ENCODE results near the gene TCTN3.
"Not testable (repeated sequence)": the region's sequence is repeated elsewhere in the genome, so short reads cannot be mapped to it uniquely, and the experiment has no call there.

Gene TCTN3, protein sequence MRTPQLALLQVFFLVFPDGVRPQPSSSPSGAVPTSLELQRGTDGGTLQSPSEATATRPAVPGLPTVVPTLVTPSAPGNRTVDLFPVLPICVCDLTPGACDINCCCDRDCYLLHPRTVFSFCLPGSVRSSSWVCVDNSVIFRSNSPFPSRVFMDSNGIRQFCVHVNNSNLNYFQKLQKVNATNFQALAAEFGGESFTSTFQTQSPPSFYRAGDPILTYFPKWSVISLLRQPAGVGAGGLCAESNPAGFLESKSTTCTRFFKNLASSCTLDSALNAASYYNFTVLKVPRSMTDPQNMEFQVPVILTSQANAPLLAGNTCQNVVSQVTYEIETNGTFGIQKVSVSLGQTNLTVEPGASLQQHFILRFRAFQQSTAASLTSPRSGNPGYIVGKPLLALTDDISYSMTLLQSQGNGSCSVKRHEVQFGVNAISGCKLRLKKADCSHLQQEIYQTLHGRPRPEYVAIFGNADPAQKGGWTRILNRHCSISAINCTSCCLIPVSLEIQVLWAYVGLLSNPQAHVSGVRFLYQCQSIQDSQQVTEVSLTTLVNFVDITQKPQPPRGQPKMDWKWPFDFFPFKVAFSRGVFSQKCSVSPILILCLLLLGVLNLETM

DNA sequence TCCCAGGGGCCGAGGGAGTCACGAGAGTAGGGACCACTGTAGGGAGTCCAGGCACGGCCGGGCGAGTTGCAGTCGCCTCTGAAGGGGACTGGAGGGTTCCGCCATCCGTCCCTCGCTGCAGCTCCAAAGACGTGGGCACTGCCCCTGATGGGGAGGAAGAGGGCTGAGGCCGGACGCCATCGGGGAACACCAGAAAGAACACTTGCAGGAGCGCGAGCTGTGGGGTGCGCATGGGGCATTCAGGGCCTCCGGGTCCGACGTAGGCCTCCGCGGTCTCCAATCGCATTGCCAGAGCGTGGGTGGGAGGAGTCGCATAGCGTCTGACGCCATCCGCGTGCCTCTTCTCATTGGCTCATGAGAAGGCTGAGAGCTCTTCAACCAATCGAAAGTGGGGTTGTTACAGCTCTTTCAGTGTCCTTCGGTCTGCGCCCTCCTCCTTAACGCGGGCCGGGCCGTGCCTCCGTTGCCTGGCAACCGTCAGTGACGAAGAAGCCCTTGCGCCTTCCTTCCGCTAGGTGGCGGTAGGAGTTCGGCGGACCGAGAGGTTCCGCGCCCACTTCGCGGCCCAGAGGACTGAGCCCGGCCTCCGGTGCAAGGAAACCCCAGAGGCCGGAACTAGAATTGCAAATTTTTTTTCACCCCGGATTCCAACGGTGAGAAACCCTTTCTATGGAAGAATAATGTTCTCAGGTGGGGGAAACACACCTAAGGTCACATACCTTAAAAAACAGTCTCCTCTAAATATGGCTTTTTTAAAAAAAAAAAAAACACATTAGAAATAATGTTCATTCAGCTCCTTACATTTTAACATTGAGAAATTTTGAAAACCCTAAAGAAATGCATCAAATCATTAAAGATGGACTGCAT lies at the start of gene TCTN3:
Gene TCTN3, minus strand, starts transcription at position 260 of the 867 bp plus-strand sequence. Its CDS starts 28 bp downstream, at position 232.
- peak; percentile 99 for DNase-seq

DNA sequence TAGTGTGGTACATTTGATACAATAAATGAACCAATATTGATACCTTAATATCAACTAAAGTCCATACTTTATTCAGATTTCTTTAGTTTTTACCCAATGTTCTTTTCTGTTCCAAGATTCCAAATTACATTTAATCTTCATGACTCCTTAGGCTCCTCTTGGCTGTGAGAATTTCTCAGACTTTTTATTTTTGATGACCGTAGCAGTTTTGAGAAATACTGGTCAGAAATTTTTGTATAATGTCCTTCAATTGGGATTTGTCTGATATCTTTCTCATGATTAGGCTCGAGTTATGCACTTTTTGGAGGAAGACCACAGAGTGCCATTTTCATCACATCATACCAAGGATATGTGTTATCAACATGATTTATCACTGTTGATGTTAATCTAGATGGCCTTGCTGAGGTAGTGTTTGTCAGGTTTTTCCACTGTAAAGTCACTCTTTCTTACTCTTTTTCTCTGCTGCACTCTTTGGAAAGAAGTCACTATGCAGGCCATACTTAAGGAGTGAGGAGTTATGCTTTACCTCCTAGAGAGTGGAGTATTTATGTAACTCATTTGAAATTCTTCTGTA lies 49.3 kb upstream of the TCTN3 start:
- no peak for DNase-seq

DNA sequence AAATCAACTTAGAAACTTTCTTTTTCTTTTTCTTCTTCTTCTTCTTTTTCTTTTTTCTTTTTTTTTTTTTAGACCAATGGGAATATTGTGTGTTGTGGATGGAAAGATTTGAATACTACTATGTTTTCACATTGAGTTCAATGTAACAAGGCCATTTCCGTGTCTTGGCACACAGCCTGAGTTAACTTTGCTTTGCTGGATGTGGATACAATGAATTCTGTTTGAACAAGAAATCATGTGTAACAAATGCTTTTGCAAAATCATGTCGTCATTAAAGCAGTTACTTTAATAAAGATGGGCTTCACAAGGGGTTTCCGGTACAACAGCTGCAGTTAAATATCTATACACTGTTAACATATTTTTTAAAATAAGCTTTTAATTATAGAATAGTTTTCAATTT lies 48.8 kb upstream of the TCTN3 start:
- DNase-seq: no peak

DNA sequence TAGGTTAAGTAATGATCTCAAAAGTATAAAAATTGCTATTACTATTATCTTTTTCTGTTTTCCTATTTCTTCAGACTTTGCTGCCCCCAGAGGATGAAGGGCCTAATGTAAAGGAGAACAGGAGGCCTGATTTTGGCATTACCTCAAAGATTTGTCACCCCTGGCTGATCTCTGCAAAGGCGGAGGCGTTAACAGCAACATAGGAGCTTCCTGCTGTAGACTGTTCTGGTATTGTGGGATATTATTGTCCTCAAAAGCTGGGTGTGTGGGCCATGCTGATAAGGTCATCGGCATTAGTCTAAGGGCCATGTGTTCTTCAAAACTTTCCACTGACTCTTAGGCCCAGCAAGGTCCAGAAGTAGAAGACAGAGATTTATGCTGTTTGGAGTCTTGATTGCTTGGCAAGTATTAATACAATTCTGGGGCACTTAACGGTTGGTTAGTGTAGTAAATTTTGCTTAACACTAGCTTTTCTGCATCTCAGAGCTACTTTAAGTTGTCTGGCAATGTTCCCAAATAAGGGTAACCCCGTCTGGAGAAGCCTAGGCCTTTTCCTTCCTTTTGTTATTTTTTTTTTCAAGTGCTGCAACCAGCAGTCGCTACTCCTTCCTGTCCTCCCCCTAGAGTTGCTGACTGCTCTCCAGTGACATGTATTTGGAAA lies 48.2 kb upstream of the TCTN3 start:
- no peak for DNase-seq

DNA sequence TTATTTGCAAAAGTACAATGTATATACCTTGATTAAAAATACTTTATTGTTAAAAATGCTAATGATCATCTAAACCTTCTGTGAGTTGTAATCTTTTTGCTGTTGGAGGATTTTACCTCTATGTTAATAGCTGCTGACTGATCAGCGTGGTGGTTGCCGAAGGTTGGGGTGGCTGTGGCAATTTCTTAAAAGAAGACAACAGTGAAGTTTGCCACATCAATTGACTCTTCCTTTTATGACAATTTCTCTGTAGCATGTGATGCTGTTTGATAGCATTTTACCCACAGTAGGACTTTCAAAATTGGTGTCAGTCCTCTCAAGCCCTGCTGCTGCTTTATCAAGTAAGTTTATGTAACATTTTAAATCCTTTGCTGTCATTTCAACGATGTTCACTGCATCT lies 45.3 kb upstream of the TCTN3 start:
- DNase-seq: peak; percentile 38

DNA sequence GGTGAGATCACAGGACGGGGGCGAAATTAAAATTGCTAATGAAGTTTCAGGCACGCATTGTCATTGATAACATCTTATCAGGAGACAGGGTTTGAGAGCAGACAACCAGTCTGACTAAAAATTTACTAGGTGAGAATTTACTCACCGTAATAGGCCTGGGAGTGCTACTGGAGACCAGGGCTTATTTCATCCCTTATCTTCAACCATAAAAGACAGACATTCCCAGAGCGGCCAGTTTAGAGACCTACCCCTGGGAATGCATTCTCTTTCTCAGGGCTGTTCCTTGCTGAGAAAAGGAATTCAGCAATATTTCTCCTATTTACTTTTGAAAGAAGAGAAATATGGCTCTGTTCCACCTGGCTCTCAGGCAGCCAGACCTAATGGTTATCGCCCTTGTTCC lies 39.2 kb upstream of the TCTN3 start:
- not testable (repeated sequence) for DNase-seq

DNA sequence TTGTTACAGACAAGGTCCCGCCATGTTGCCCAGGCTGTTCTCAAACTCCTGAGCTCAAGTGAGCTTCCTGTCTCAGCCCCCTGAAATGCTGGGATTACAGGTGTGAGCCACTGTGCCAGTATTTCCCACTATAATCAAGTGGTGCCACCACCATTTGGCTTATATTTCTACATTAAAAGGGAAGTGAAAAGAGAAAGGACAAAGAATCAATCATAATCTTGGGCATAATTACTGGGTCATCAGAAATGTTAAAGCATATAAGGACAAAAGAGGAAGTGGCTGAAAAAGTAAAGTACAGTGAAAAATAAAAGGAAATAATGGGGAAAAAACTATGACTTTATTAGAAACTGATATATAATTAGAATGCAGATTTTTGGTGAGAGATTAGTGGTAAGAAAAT lies 36.5 kb upstream of the TCTN3 start:
- DNase-seq: no peak

DNA sequence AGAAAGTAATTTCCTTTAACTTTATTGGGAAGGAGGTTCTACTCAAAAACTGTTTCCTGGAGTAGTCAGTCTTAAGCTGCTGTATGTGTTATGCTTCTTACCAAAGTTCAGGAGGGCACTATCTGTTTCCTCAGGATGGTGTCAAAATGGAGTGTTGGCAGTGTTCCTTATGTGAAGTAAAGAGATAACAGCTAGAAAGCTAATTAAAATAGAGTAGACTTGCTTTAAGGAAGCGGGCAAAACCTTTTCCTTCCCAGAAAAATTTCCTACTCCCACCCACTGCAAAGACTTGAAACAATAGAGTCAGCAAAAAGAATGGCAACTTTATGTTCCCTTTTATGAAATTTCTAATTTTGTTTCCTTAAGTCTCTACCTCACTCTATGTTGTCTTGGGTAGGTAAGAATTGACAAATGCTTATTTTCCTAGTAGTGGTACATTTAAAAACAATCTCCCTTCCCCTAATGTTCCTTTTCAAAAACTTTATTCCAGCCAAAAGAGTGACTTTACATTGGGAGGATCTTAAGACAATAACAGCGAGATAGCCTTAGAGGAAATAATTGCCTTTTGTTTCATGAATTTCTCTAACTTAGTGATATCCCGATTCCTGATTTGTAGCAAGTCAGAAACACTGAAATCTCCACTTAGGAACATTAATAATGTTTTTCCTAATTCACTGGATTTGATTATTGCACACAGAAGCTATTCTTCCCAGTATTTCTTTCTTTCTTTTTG lies 35.8 kb upstream of the TCTN3 start:
- DNase-seq: no peak

DNA sequence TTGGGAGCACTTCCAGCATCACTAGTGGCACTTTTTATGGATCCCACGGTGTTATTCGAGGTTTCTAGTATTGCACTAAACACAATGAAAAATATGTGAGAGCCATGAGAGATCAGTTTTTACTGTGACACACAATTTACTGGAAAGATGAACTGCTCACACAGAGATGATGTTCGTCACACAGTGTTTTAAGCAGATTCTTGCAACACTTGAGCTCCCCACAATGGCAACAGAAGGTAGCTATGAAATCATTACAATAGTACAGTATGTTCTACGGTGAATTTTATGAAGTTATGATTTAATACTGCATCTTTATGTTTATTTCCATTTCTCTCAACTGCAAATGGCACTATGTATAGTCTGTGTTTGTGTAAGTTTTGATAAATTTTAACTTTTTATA lies 34.8 kb upstream of the TCTN3 start:
- DNase-seq: no peak

DNA sequence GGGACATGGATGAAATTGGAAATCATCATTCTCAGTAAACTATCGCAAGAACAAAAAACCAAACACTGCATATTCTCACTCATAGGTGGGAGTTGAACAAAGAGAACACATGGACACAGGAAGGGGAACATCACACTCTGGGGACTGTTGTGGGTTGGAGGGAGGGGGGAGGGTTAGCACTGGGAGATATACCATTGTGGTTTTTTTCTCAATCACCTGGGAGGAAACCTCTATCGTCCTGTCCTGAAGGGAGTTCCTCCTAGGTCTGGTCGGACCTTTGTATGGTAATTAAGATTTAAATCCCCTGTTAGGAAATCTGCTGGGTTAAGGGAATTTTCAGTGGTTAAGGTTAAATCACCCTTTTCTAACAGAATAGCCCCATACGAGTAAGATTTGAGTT lies 28.8 kb upstream of the TCTN3 start:
- not testable (repeated sequence) for DNase-seq

DNA sequence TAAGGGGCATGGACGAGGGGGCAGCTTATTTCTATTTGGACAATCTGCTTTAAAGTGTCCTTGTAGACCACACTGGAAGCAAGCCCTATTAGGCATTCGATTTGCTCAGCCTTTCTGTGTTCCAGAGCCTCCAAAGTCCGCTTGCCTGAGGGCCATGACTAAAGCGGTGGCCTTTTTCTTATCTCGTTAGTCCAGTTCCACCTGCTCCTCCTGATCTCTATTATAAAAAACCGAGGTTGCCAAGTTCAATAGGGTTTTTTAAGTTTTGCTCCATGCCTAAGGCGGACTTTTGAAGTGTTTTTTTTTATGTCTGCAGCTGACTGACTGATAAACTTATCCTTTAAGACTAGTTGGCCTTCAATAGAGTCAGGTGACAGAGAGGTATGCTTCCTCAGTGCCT lies 27.0 kb upstream of the TCTN3 start:
- DNase-seq: not testable (repeated sequence)

DNA sequence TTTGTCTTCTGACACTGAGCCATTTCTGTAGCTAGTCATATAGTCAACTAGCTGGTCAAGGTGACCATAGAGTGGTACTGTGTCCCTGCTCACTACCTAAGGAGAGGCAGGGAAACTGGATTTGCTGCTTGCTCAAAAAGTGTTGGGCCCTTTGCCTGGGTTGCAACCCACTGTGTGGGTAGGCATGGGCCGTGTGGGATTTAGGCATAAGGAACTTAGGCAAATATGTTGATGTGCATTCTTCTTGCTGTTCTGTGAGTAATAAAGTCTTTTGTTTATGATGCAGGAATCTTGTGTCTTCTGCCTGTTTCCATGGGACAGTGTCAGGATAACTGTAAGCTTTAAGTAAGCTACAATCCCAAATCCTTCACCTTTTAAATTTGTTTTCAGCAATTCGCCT lies 23.1 kb upstream of the TCTN3 start:
- DNase-seq: no peak

DNA sequence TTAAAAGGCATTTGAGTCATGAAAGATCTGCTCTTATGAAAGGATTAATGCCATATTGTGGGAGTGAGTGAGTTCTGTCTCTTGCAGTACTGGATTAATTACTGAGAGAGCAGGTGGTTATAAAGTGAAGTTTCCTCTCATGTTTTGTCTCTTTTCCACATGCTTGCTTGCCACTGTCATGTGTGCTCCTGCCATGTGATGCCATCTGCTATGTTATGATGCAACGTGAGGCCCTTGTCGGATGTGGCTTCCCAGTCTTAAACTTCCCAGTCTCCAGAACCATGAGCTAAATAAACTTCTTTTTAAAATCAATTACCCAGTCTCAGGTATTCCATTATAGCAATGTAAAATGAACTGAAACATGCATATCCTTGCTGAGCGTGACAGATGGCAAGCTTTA lies 22.7 kb upstream of the TCTN3 start:
- no peak for DNase-seq

DNA sequence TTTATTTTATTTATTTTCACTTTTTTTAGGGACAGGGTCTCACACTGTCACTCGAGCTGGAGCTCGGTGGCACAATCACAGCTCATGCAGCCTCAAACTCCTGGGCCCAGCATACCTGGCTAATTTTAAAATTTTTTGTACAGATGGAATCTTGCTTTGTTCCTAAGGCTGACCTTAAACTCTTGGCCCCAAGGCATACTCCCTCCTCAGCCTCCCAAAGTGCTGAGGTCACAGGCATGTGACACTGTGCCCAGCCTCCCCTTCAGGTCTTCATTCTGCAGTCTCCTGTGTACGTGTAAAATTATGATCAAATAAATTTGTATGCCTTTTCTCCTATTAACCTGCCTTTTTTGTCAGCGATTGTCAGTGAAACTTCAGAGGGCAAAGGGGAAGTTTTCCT lies 17.8 kb upstream of the TCTN3 start:
- no peak for DNase-seq

DNA sequence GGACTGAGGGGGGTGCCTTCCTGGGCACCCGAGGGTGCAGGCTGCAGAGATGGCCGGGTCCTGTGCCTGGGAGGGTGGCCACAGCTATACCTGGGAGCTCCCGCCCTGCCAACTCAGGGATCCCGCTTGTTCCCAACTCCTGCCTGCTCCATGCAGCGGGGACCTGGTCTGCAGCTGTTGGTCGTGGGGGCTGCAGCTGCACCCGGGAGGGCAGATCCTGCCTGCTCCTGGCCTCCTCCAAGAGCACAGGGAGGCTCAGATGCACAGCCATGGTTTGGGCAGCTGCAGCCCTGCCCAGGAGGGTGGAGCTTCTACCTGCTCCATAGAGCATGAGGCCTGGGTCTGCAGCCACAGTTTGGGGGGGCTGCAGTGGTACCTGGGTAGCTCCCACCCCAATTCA lies 13.3 kb upstream of the TCTN3 start:
- no peak for DNase-seq

DNA sequence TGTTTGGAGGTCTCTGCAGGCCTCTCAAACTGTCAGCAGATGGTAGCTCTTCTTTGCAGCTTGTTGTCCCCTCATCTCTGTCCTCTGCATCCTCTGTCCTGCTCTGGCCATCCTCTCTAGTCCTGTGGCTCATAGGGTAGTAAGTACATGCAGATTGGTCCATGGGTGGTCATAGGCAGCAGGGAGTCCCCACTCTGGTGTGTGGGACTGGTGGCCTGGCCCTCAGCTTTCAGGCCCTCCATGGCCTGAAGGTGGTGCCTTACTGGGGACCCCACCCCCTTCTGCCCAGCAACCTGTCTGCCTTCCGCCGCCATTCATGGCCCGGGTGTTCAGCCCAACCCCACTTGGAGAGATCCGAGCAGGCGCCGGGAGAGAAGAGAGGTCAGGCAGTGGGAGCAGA lies 12.8 kb upstream of the TCTN3 start:
- DNase-seq: no peak

DNA sequence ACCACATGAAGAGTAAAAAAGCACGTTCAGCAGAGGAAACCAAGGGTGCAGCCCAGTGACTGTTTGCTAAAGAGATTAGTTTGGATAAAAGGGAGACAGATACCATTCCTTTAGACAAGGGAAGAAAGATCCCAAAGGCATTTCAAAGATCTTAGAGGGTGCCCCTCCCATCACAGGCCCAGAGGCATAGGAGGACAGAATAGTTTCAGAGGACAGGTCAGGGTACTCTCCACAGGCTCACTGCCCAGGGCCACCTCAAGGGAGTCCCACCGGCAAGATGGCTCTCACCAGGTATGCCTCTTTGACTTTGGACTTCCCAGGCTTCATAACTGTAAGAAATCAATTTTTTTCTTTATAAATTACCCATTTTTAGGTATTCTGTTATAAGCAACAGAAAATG lies 4.7 kb upstream of the TCTN3 start:
- no peak for DNase-seq

DNA sequence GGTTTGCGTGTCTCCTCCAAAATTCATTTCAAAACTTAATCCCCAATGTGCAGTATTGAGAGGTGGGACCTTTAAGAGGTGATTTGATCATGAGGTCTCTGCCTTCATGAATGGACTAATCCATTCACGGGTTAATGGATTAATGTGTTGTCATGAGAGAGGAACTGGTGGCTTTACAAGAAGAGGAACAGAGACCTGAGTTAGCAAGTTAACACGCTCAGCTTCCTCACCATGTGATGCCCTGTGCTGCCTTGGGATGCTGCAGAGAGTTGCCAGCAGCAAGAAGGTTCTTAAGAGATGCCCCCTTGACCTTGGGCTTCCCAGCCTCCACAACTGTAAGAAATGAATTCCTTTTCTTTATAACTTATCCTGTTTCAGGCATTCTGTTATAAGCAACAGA lies 3.7 kb upstream of the TCTN3 start:
- DNase-seq: no peak

DNA sequence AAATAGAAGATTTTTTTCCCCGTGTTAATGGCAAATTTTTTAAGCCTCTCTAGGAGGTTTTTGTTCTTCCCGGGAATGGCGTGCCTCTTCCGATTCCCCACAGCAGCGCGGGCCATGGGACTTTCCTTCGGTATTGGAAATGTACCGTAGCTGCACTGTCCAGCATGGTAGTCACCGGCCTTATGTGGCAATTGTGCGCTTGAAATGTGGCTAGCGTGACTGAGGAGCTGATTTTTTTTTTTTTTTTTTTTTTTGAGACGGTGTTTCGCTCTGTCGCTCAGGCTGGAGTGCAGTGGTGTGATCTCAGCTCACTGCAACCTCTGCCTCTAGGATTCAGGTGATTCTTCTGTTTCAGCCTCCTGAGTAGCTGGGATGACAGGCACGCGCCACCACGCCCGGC lies 938 bp upstream of the TCTN3 start:
- no peak for DNase-seq

DNA sequence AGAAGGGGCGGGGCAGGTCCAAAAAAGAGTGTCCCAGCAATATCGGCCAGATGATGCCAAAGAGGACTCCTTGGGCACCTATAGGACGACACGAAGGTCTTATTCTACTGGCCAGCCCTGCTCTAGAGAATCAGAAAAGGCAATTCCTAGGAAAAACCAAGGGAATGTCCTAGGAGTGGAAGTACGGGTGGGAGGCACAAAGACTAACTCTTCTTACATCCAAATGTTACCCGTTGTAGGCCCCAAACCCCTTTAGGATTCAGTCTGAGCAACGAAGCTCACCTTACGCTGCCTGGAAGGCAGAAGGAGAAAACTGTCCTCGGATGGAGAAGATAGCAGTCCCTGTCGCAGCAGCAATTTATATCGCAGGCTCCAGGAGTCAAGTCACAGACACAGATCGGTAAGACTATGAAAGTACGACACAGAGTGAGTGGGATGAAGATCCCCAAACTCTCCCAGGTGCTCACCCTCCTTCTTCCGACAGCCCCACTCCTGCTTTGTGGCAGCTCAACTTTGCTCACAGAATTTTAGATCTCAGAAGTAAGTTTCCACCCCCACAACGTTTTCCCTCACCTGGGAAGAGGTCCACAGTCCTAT lies 558 bp downstream of the TCTN3 start:
- no peak for DNase-seq

DNA sequence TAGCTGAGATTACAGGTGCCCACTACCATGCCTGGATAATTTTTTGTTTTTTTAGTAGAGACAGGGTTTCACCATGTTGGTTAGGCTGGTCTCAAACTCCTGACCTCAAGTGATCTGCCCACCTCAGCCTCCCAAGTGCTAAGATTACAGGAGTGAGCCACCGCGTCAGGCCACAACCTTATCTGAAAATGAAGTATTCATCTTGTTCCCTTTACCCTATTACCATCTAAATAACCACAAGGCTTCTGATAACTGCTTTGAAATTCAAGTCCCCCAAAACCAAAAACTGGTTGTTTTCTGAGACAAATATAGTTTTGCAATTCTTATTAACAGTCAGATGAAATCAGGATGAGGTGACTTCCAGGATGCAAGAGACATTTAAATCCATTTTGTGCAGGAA lies 2.4 kb downstream of the TCTN3 start:
- DNase-seq: peak; percentile 2

DNA sequence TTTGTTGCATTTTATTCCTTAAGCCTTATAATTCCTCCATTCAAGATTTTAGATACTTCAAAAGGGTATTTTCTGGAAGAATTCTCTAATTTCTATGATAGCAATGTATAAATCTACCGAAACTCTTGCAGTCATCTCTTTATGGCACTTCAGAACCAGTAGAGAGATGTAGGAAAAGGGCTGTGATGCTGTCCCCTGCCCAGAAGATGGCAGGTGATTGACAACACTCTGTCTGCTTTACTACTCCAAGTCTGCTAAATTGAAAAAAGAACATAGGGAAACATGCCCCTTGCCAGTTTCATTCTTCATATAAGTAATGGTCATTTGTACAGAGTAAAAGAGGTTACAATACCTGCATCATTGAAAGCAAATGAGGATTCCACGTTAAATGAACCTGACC lies 5.1 kb downstream of the TCTN3 start:
- peak; percentile 8 for DNase-seq

Measured in activated CD4-positive, alpha-beta T cell treated with anti-CD3 and anti-CD28 coated beads, Interleukin-2, amount 50 U/mL, for 16 hours (primary cell).